Medulla oblongata (tissue), 1 donor: ENCODE measurements around the gene REG1B.
"Not testable (repeated sequence)": the region's sequence is repeated elsewhere in the genome, so short reads cannot be mapped to it uniquely, and the experiment has no call there.

ENCODE experiments used
- DNase-seq: peaks from one replicate; pipeline ENCODE4 v3.0.0-alpha.2; 2015; ENCODE audit errors: extremely low spot score

REG1B gene

DNA sequence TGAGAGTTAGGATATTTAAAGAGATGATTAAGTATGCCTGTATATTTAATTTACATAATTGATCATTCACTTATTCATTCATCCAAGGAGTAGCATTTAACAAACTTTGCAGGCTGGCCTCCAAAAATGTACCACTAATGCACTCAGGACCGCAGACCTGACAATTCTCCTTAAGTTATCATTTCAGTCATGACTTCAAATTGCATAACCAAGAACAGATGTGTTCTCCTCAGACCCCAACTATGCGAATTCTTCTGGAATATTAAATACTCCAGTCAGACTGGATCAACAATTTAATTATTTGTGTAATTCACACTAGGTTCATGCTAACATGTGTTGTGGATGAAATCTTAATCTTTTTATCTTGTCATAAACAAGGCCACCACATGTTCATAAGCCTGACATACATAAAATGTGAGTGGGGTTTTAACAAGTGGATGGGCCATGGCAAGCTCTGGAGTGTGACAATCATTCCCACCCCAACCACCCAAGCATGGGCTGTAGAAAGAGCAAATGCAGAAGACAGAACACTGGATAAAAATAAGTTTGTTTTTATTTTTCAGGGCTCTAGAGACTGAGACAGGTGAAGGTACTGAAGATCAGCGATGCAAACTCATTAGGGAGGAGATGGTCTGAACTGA, 3.2 kb downstream of the REG1B start:
- DNase-seq, result no peak

DNA sequence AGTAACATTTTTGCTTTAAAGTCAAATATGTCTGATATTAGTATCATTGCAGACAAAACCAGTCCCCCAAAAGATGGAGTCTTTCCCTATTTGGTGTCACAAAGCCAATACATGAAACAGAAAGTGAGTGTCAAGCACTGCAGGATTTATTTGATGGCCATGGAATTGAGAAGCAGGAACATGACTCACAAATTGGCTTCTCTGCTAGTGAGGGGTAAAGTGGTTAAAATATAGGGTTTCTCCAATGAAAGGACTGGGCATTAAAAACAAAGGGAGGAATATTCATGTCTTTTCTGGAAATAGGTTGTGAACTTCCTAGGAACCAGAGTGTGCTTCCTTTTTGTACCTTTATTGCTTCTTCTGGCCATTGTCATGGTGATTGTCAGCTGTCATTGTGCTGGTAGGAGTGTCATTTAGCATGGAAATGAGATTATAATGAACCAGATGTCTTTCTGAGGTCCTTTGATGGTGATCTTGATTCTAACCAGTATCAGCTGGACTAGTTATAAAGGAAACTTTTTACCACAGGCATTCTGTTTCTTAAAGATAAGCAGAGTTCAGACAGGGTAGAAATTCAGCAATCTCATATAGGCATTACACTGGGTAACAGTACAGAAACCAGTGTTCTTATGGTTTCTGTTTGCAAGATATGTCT, 4.1 kb downstream of the REG1B start:
- no peak for DNase-seq

DNA sequence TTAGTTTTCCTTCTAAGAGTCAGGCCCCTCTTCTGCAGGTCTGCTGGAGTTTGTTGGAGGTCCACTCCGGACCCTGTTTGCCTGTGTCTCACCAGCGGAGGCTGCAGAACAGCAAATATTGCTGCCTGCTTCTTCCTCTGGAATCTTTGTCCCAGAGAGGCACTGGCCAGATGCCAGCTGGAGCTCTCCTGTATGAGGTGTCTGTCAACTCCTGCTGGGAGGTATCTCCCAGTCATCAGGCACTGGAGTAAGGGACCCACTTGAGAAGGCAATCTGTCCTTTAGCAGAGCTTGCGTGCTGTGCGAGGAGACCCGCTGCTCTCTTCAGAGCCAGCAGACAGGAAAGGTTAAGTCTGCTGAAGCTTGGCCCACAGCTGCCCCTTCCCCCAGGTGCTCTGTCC, 4.8 kb downstream of the REG1B start:
- DNase-seq, result no peak

DNA sequence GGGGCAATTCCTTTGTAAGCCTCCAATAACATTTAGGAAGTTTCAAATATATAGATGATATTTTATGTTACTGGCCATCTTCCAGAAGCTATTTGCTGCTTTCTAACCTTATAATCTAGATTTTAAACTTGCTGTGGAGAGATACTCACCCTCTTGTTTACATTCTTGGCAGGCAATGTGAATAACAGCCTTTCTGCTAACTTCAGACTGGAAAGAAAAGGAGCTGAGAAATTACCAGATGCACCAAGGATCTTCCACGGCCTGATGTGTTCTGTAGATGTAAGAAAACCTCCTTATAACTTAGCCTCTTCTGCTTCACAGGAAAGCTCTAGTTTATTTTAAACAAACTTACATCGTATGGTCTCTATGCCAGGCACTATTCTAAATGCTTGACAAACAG, 16.7 kb downstream of the REG1B start:
- no peak for DNase-seq

DNA sequence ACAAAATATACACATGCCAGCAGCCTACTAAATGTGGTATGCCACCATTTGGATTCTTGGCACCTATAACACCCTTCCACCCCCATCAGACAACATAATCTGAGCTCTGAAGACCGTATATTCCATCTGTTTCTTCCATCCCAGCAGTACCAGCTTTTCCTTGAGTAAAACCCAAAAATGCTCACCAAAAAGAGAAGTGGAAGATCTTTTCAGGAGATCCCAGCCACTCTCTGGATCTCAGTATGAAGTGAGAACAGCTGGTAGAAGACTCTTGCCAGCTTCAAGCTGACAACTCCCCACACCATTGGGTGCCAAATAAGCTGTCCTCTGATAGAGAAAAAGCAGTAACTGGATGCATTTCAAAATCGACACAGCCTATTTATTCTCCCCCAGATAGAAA, 22.6 kb downstream of the REG1B start:
- no peak for DNase-seq

DNA sequence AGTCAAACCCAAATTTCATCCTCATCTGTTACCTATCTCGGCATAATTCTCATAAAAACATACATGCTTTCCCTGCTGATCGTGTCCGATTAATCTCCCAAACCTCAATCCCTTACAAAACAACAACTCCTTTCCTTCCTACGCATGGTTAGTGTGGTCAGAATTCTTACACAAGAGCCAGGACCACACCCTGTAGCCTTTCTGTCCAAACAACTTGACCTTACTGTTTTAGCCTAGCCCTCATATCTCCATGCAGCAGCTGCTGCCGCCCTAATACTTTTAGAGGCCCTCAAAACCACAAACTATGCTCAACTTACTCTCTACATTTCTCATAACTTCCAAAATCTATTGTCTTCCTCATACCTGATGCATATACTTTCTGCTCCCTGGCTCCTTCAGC, 33.0 kb downstream of the REG1B start:
- DNase-seq, result not testable (repeated sequence)

DNA sequence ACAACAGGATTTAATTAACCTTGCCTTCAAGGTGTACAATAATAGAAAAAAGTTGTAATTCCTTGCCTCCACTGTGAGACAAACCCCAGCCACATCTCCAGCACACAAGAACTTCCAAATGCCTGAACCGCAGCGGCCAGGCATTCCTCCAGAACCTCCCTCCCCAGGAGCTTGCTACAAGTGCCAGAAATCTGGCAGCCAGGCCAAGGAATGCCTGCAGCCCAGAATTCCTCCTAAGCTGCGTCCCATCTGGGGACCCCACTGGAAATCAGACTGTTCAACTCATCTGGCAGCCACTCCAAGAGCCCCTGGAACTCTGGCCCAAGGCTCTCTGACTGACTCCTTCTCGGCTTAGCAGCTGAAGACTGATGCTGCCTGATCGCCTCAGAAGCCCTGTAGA, 34.3 kb downstream of the REG1B start:
- DNase-seq, result not testable (repeated sequence)

DNA sequence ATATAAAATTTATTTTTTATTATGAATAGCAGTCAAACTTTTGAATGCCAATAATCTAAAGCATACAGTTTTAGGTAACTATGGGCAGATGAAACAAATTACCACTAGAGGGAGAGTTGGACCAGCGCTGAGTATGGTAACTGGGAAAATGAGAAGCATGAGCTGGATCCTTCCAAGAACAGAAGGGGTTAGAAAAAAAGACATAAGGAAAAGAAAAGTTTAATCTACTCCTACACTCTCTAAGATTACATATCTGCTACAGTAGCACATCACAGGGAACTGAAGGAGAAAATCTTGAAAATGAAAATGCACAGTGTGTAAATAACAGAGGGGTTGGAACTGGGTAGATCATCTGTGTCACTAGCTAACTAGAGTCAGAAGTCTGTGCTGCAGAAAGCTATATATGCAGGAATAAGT, 46.8 kb downstream of the REG1B start:
- DNase-seq, result peak; percentile 38

DNA sequence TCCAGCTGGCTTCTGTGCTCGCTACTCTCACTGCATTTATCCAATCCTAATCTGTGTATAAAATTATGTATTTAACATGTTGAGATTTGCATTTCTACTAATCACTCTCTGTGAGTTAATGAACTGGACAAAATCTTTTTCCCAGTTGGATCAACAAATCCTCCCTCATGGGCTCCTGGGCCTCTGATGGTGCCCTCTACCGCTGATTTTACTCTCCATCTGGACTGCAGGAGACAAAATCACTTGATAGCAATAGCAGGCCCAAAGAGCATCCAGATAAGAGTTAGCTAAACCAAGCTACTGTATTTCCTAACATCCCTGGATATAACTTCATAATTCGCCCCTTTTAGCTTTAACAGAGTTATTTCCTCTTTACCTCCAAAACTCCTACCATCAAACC, 47.8 kb downstream of the REG1B start:
- DNase-seq, result no peak
